GM10266 (cell line): ENCODE data around the gene DOCK4.
A peak's percentile ranks its signal among the peaks of the same experiment; 100 is the strongest.

Source experiments
- DNase-seq: peaks from one replicate; pipeline ENCODE4 v3.0.0; 2012; ENCODE audit errors: extremely low spot score
- CTCF ChIP-seq: IDR thresholded peaks from 2 replicates; pipeline ENCODE4 v1.5.1; 2012; ENCODE audit warnings: mild to moderate bottlenecking, low read depth; ENCODE audit not compliant: control insufficient read depth, insufficient read depth; ENCODE audit errors: missing control alignments

The DOCK4 gene

GRCh38 chr7:111758332-111758731 lies 447.9 kb downstream of the DOCK4 start:
- TF ChIP-seq CTCF = no peak
- DNase-seq = no peak

GRCh38 chr7:111756687-111757178 lies 449.5 kb downstream of the DOCK4 start:
- no peak for DNase-seq
- TF ChIP-seq CTCF = no peak

GRCh38 chr7:111755383-111755782 lies 450.8 kb downstream of the DOCK4 start:
- no peak for DNase-seq
- no peak for TF ChIP-seq CTCF

GRCh38 chr7:111753968-111754367 lies 452.2 kb downstream of the DOCK4 start:
- no peak for DNase-seq
- no peak for TF ChIP-seq CTCF

- TF ChIP-seq CTCF = peak; percentile 76
- DNase-seq = peak; percentile 55
These were observed 454.1 kb downstream of the DOCK4 start for GRCh38 chr7:111752022-111752582.

- no peak for DNase-seq
These were observed 455.3 kb downstream of the DOCK4 start for GRCh38 chr7:111750878-111751277.

More at GRCh38 chr7:111750878-111751277, 455.3 kb downstream of the DOCK4 start:
- no peak for TF ChIP-seq CTCF
